K562 (cell line): ENCODE data around the gene DNAJC1. TPM values are rescaled to one million over a fixed set of nuclear protein-coding genes. Genes with fewer than 3 reads are reported as not detected.

Experiments
- ADNP ChIP-seq: fragments of 200-800 bp; sonication (Bioruptor generic); IDR thresholded peaks from 2 replicates; pipeline ENCODE4 v1.6.1; 2016; ENCODE audit warnings: missing genetic modification characterization, missing compliant biosample characterization
- AFF1 ChIP-seq, 2 experiments: fragments of 450-650 bp; IDR thresholded peaks; 2 replicates each; pipeline ENCODE4 v1.6.1; 2018; ENCODE audit warnings: mild to moderate bottlenecking in 2 of 2, low read depth in 1 of 2; ENCODE audit not compliant: partially characterized antibody in 2 of 2
- ATF1 ChIP-seq, 2 experiments: fragments of 450-650 bp in 1 of 2; IDR thresholded peaks; 2 replicates each; pipeline ENCODE4 v1.6.1; 2016; ENCODE audit warnings: missing compliant biosample characterization in 1 of 2, missing genetic modification characterization in 1 of 2
- DACH1 ChIP-seq: fragments of 450-650 bp; IDR thresholded peaks from 2 replicates; pipeline ENCODE4 v1.6.1; 2018; ENCODE audit not compliant: partially characterized antibody
- ETV1 ChIP-seq: fragments of 450-650 bp; conservative IDR thresholded peaks from 2 replicates; pipeline ENCODE4 v1.6.1; 2016; ENCODE audit warnings: missing genetic modification characterization, control low read depth, low read depth, missing compliant biosample characterization
- FIP1L1 ChIP-seq: fragments of 200-400 bp; formaldehyde crosslinking; IDR thresholded peaks from 2 replicates; pipeline ENCODE4 v1.6.1; 2018; ENCODE audit warnings: mild to moderate bottlenecking, low read depth, low read length; ENCODE audit not compliant: poor library complexity, severe bottlenecking
- FOXO4 ChIP-seq: fragments of 450-650 bp; formaldehyde crosslinking; IDR thresholded peaks from 2 replicates; pipeline ENCODE4 v1.4.0; 2020; ENCODE audit warnings: mild to moderate bottlenecking, moderate library complexity
- IFI16 ChIP-seq: fragments of 250-450 bp; sonication (Bioruptor Pico); IDR thresholded peaks from 2 replicates; pipeline ENCODE4 v2.1.2; 2022; ENCODE audit warnings: mild to moderate bottlenecking, inconsistent platforms
- IRF2 ChIP-seq: sonication (generic); formaldehyde crosslinking; IDR thresholded peaks from 2 replicates; pipeline ENCODE4 v1.8.1; 2022; ENCODE audit warnings: mild to moderate bottlenecking, missing genetic modification reagents
- KDM1A ChIP-seq, 2 experiments: fragments of 450-650 bp; IDR thresholded peaks; 2 replicates each; pipeline ENCODE4 v1.6.1; 2016; ENCODE audit warnings: mild to moderate bottlenecking in 2 of 2
- MITF ChIP-seq: IDR thresholded peaks from 2 replicates; pipeline ENCODE4 v1.6.1; 2014; ENCODE audit warnings: antibody characterized with exemption
- MTF1 ChIP-seq: fragments of 250-450 bp; sonication (Bioruptor Pico); IDR thresholded peaks from 2 replicates; pipeline ENCODE4 v1.9.0; 2021; ENCODE audit warnings: moderate library complexity, mild to moderate bottlenecking, inconsistent platforms, borderline replicate concordance
- NCOA4 ChIP-seq: fragments of 450-650 bp; IDR thresholded peaks from 2 replicates; pipeline ENCODE4 v1.6.1; 2018; ENCODE audit warnings: mild to moderate bottlenecking; ENCODE audit not compliant: partially characterized antibody
- PHF21A ChIP-seq: fragments of 450-650 bp; IDR thresholded peaks from 2 replicates; pipeline ENCODE4 v1.6.1; 2017; ENCODE audit warnings: low read depth, borderline replicate concordance
- RNF2 ChIP-seq: sonication (generic); IDR thresholded peaks from 2 replicates; pipeline ENCODE4 v1.6.1; 2016
- TAF9B ChIP-seq: fragments of 450-650 bp; IDR thresholded peaks from 2 replicates; pipeline ENCODE4 v1.6.1; 2018; ENCODE audit warnings: mild to moderate bottlenecking; ENCODE audit not compliant: partially characterized antibody
- TOE1 ChIP-seq, 2 experiments: fragments of 450-650 bp in 1 of 2; sonication (generic) in 1 of 2; formaldehyde crosslinking in 1 of 2; IDR thresholded peaks; 2 replicates each; pipeline versions ENCODE4 v1.7.1 to v1.8.0; 2016 to 2022; ENCODE audit warnings: borderline replicate concordance in 2 of 2, mild to moderate bottlenecking in 2 of 2, antibody characterized with exemption in 1 of 2, inconsistent platforms in 1 of 2, low read depth in 1 of 2, missing genetic modification reagents in 1 of 2, moderate library complexity in 1 of 2
- ZNF780A ChIP-seq: fragments of 250-450 bp; sonication (Bioruptor Pico); IDR thresholded peaks from 2 replicates; pipeline ENCODE4 v1.5.0; 2021; ENCODE audit warnings: mild to moderate bottlenecking
- polyA plus RNA-seq, 8 experiments: library from polyadenylated mRNA; depleted of rRNA in 4 of 8; stranded (reverse) in 5 of 8; unstranded in 3 of 8; fragments of >200 nt; fragmentation: Nextera tagmentation in 2 of 8; fragmentation: Illumina TruSeq in 1 of 8; extraction: Ambion mirVana in 2 of 8; extraction: Trizol in 1 of 8; gene quantifications; 2 replicates each; pipeline versions ENCODE4 v1.2.1 to v1.2.3, GENCODE V29; 2011 to 2014; ENCODE audit warnings: inconsistent platforms in 1 of 8, missing spikeins in 1 of 8
- total RNA-seq, 7 experiments: library from RNA; depleted of rRNA in 6 of 7; stranded (reverse); fragments of >200 nt in 6 of 7; fragmentation: Illumina TruSeq in 2 of 7; extraction: Trizol in 2 of 7; gene quantifications; 2 replicates each; pipeline versions ENCODE4 v1.2.1 to v1.2.3, GENCODE V29; 2011 to 2021; ENCODE audit warnings: low replicate concordance in 1 of 7
- TF ChIP-seq, protein P1 (sequence below), 2 experiments: fragments of 450-650 bp; IDR thresholded peaks; 2 replicates each; pipeline ENCODE4 v1.6.1; 2016
- TF ChIP-seq, protein P2 (sequence below): fragments of 250-450 bp; sonication (Bioruptor Pico); IDR thresholded peaks from 2 replicates; pipeline ENCODE4 v1.8.0; 2022; ENCODE audit warnings: moderate library complexity, mild to moderate bottlenecking, inconsistent platforms

The DNAJC1 gene
- total and polyA plus RNA-seq, 9 of the 15 experiments (the other 6 are each of a cell fraction or from before 2014, with no cell fraction given) = 5.4 to 77.6 (median 40.3) TPM

- TF ChIP-seq, protein P1, sequence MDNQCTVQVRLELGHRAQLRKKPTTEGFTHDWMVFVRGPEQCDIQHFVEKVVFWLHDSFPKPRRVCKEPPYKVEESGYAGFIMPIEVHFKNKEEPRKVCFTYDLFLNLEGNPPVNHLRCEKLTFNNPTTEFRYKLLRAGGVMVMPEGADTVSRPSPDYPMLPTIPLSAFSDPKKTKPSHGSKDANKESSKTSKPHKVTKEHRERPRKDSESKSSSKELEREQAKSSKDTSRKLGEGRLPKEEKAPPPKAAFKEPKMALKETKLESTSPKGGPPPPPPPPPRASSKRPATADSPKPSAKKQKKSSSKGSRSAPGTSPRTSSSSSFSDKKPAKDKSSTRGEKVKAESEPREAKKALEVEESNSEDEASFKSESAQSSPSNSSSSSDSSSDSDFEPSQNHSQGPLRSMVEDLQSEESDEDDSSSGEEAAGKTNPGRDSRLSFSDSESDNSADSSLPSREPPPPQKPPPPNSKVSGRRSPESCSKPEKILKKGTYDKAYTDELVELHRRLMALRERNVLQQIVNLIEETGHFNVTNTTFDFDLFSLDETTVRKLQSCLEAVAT (IDR thresholded peaks at IDR 0.05) = peak in 1 of 2 experiments; percentile 79; a peak in 2 of 4 replicates
- no peak for TF ChIP-seq NCOA4
- TF ChIP-seq KDM1A (IDR thresholded peaks at IDR 0.05) = peak; percentile 82 to 91; a peak in 3 of 4 replicates
- TF ChIP-seq RNF2 = peak; percentile 93
- TF ChIP-seq MITF = no peak
- no peak for TF ChIP-seq ZNF780A (CRISPR knock-in tag)
- TF ChIP-seq FIP1L1 = no peak
- no peak for TF ChIP-seq ADNP (tag)
- TF ChIP-seq IRF2 (CRISPR knock-in tag) = no peak
- peak; percentile 91 for TF ChIP-seq DACH1
- TF ChIP-seq TAF9B = no peak
- TF ChIP-seq MTF1 (CRISPR knock-in tag) = no peak
- TF ChIP-seq FOXO4 (CRISPR knock-in tag) = no peak
- TF ChIP-seq, protein P2, sequence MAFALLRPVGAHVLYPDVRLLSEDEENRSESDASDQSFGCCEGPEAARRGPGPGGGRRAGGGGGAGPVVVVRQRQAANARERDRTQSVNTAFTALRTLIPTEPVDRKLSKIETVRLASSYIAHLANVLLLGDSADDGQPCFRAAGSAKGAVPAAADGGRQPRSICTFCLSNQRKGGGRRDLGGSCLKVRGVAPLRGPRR (CRISPR knock-in tag) = no peak
- TF ChIP-seq TOE1 (IDR thresholded peaks at IDR 0.05; ENCODE audit: borderline replicate concordance) = no peak
- no peak for TF ChIP-seq TOE1 (CRISPR knock-in tag; IDR thresholded peaks at IDR 0.05; ENCODE audit: borderline replicate concordance, low read depth)
- no peak for TF ChIP-seq PHF21A
- no peak for TF ChIP-seq IFI16 (CRISPR knock-in tag)
- peak; percentile 95 for TF ChIP-seq ETV1 (tag)
- TF ChIP-seq AFF1 (IDR thresholded peaks at IDR 0.05; ENCODE audit: low read depth in 1 of 2, partially characterized antibody in 2 of 2) = peak in 1 of 2 experiments; percentile 36
- no peak for TF ChIP-seq ATF1 (CRISPR knock-in tag; IDR thresholded peaks at IDR 0.05)
- TF ChIP-seq ATF1 (tag; IDR thresholded peaks at IDR 0.05) = 0 out of 2 replicates have a peak, but pooled peaks have one; percentile 45
These were observed 196.3 kb downstream of the DNAJC1 start (continued) for GRCh38 chr10:21807180-21807579.
